Muscle layer of duodenum (tissue), 2 donors: ENCODE measurements around the gene ALOX15.
"Not testable (repeated sequence)": the region's sequence is repeated elsewhere in the genome, so short reads cannot be mapped to it uniquely, and the experiment has no call there.

Source experiments
- H3K27ac ChIP-seq: one replicate; pipeline ENCODE4 v1.7.0; 2013; ENCODE audit warnings: mild to moderate bottlenecking, low read length
- H3K27me3 ChIP-seq: one replicate; pipeline ENCODE4 v1.7.0; 2013; ENCODE audit warnings: low read depth, mild to moderate bottlenecking, control low read depth, low read length
- H3K36me3 ChIP-seq, 2 donors: one replicate each; pipeline ENCODE4 v1.7.0; 2013; ENCODE audit warnings: low read length in 2 of 2, control low read depth in 1 of 2, mild to moderate bottlenecking in 1 of 2; ENCODE audit not compliant: insufficient read depth in 2 of 2, control insufficient read depth in 1 of 2
- H3K4me1 ChIP-seq, 2 donors: one replicate each; pipeline ENCODE4 v1.7.0; 2013; ENCODE audit warnings: low read length in 2 of 2, mild to moderate bottlenecking in 2 of 2, control low read depth in 1 of 2, moderate library complexity in 1 of 2; ENCODE audit not compliant: insufficient read depth in 2 of 2, control insufficient read depth in 1 of 2
- H3K4me3 ChIP-seq, 2 donors: one replicate each; pipeline ENCODE4 v1.7.0; 2013; ENCODE audit warnings: low read length in 2 of 2, low read depth in 1 of 2, mild to moderate bottlenecking in 1 of 2
- H3K9me3 ChIP-seq, 2 donors: one replicate each; pipeline ENCODE4 v1.7.0; 2013; ENCODE audit warnings: low read length in 2 of 2, control low read depth in 1 of 2, mild to moderate bottlenecking in 1 of 2; ENCODE audit not compliant: control insufficient read depth in 1 of 2
- donor health status: healthy.

ALOX15 gene

DNA sequence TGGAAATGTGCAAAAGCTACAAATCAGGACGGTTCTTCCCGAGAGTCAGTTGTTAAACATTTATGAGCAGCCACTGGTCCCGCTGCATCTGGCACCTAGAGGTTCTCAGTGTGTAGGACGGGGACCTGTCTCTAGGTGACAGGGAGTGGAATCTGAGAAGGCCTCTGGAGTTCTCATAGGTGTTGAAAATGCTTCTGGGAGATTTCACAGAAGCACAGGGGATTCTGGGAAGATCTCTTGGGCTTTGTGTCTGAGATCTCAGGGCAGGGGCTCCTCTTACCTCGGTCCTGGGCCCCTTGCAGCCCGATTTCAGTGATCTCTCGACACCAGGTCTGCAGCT lies 8.9 kb downstream of the ALOX15 start:
- no peaks in the 10 kb centered on the region for H3K9me3 ChIP-seq
- H3K36me3 ChIP-seq, result no peaks in the 10 kb centered on the region
- H3K27me3 ChIP-seq, result peaks cover 11% of the 10 kb centered on the region
- no peaks in the 10 kb centered on the region for H3K4me1 ChIP-seq
- H3K27ac ChIP-seq, result no peak overlapping the region
- no peak overlapping the region for H3K4me3 ChIP-seq

DNA sequence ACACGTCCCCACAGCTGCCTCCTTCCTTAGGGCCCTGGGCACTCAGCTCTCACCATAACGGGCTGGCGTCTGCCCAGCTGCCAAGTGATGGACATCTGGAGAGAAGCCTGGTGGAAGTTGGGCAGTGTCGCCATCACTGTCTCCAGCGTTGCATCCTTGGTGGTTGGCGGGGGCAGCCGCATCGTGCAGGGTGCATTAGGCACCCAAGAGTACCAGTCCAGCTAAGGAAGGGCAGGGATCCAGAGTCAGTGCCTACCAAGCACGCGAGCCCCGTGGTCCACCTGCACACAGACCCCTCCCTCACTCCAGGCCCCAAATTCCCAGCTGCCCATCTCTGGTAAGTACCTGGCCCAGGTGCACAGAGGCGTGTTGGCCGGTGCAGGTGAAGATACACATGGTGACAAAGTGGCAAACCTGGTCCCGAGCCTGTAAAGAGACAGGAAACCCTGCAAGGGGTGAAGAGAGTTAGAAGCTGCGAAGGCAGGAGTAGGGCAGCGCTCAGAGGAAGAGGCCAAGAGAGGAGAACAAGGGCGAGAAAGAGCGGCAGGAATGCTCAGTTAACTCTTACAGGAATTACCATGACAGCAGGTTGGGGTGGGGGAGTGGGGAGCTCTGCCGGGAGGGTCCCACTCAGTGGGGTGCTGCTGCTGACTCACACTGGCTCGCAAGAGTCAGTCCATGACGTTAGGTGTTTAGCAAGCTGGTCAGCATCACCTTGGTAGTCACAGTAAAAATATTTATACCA lies 9.5 kb downstream of the ALOX15 start:
- no peak overlapping the region for H3K27ac ChIP-seq
- H3K4me1 ChIP-seq, result peaks cover 0 to 3% of the 10 kb centered on the region in 2 donors
- H3K27me3 ChIP-seq, result peaks cover 11% of the 10 kb centered on the region
- no peaks in the 10 kb centered on the region for H3K36me3 ChIP-seq
- H3K9me3 ChIP-seq, result no peaks in the 10 kb centered on the region
- no peak overlapping the region for H3K4me3 ChIP-seq

DNA sequence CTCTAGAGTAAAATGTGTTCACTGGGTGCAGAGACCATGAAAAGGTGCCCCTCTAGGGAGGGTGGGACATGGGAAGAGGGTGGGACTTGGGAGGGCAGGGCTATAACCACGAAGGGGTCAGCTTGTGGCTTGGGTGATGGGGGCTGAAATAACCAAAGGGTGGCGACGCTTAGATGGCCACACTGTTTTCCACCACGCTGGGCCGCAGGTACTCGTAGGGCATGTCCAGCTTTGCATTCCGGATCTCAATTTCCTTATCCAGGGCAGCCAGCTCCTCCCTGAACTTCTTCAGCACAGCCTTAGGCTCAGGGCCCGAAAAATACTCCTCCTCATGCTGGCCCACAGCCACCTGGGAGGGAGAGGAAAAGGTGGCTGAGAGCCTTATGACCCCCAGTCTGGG lies 10.0 kb downstream of the ALOX15 start:
- Histone ChIP-seq H3K36me3 (no peaks in the 10 kb centered on the region), H3K27me3 (peaks cover 7% of the 10 kb centered on the region), H3K27ac (no peak overlapping the region), H3K4me3 (no peak overlapping the region), H3K4me1 (peaks cover 0 to 3% of the 10 kb centered on the region in 2 donors), H3K9me3 (no peaks in the 10 kb centered on the region)

DNA sequence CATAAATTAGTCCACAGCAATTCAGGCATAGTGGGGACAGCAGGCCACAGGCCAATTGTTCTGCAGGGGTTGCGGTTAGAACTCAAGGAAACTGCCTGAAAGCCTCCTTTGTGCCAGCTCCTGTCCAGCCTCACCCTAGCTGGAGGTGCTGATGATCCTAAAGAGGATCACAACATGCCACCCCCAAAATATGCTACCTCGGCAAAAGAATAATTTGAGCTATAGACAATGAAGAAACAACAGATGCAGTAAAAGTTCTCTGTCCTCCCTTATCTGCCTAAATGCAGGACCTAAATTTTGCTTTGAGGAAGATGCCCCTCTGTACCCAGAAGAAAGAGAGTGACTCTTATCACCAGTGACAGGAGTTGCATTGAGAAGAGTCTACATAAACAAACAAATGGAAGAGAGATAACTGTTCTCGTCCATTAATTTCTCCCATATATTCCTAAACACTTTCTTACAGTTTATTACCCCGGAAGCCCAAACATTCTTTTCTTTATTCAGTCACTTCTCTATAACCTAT lies 14.7 kb downstream of the ALOX15 start:
- no peak overlapping the region for H3K4me3 ChIP-seq
- no peaks in the 10 kb centered on the region for H3K27me3 ChIP-seq
- peaks cover 0 to 18% of the 10 kb centered on the region in 2 donors for H3K4me1 ChIP-seq
- no peaks in the 10 kb centered on the region for H3K36me3 ChIP-seq
- H3K27ac ChIP-seq, result no peak overlapping the region
- H3K9me3 ChIP-seq, result peaks cover 0 to 5% of the 10 kb centered on the region in 2 donors

DNA sequence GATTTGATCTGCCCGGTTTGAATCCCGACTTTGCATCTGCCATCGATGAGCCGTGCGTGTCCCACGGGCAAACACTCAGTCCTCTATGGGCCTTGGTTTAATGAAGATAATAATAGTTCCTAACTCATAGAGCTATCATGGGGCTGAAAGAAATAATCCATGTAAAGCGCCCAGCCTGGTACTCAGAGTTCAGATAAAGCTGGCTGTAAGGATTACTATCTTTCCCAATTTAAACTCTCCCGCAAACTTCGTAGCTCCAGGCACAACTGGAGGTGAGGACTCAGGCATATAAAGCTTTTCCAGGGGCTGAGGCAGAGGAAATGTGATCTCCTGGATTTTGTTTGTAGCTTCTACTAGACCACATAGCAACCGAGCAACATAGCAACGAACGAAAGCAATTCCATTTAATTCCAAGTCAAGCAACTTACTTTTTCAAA lies 16.3 kb downstream of the ALOX15 start:
- peaks cover 0 to 18% of the 10 kb centered on the region in 2 donors for H3K4me1 ChIP-seq
- H3K27ac ChIP-seq, result no peak overlapping the region
- no peaks in the 10 kb centered on the region for H3K36me3 ChIP-seq
- no peak overlapping the region for H3K4me3 ChIP-seq
- no peaks in the 10 kb centered on the region for H3K27me3 ChIP-seq
- peaks cover 0 to 6% of the 10 kb centered on the region in 2 donors for H3K9me3 ChIP-seq

DNA sequence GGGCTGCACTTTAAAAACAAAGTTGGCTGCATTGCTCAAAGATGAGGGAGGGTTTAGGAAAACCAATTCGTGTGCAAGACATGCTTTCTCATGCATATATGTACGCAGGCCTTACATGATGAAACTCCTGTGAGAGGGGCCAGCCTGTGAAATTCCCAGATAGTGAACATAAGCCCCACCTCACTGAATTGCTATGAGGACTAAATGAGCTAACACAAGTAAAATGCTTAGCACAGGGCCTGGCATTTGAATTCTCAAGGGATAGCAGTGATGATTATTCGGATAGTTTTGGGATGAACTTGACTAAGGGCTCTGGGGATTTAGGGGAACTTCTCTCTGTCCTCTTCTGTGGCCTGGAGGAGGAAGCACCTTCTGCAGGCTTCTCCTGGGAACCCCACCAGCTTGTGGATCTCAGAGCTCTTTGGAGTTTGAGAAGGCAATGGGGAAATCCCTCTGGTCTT lies 17.0 kb downstream of the ALOX15 start:
- not testable (repeated sequence) for H3K27me3 ChIP-seq, H3K27ac ChIP-seq, H3K36me3 ChIP-seq, H3K4me3 ChIP-seq, H3K9me3 ChIP-seq
- H3K4me1 ChIP-seq, result peaks cover 0 to 18% of the 10 kb centered on the region in 2 donors

DNA sequence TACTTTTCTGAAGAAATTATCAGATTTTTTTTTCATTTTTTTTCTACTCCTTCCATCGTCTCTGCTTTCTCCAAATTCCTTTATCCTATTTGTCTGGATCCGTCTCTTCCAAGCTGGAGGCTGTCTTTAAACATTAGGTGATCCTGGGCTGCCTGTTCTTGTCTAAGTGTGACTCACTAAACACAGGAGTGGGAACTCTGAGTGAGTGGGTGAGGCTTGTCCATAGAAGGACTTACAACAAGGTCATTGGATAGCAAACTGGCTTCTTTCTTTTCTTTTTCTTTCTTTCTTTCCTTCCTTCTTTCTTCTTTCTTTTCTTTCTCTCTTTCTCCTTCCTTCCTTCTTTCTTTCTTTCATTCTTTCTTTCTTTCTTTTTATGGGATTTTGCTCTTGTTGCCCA lies 18.2 kb downstream of the ALOX15 start:
- Histone ChIP-seq H3K27me3 (no peaks in the 10 kb centered on the region), H3K36me3 (no peaks in the 10 kb centered on the region), H3K4me3 (no peak overlapping the region), H3K9me3 (peaks cover 0 to 6% of the 10 kb centered on the region in 2 donors), H3K4me1 (peaks cover 0 to 18% of the 10 kb centered on the region in 2 donors), H3K27ac (no peak overlapping the region)

DNA sequence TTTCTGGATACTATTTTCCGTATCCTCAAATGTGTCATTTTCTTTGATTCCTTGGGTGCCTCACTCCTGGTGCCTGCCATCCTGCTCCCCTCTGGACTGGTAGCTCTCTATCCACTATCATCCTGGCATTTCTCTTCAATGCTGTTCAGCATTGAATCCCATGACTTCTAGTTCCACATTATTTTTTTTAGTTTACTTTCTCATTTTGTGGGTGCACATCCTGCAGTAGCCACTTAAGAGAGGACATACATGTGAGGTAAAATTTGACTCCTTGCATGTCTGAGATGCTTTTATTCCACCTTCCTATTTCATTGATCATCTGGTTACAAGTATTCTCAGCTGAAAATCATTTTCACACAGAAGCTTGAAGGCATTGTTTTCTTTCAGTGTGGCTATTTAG lies 19.1 kb downstream of the ALOX15 start:
- H3K4me3 ChIP-seq, result no peak overlapping the region
- no peaks in the 10 kb centered on the region for H3K27me3 ChIP-seq
- peaks cover 0 to 18% of the 10 kb centered on the region in 2 donors for H3K4me1 ChIP-seq
- peaks cover 0 to 6% of the 10 kb centered on the region in 2 donors for H3K9me3 ChIP-seq
- H3K27ac ChIP-seq, result no peak overlapping the region
- no peaks in the 10 kb centered on the region for H3K36me3 ChIP-seq

DNA sequence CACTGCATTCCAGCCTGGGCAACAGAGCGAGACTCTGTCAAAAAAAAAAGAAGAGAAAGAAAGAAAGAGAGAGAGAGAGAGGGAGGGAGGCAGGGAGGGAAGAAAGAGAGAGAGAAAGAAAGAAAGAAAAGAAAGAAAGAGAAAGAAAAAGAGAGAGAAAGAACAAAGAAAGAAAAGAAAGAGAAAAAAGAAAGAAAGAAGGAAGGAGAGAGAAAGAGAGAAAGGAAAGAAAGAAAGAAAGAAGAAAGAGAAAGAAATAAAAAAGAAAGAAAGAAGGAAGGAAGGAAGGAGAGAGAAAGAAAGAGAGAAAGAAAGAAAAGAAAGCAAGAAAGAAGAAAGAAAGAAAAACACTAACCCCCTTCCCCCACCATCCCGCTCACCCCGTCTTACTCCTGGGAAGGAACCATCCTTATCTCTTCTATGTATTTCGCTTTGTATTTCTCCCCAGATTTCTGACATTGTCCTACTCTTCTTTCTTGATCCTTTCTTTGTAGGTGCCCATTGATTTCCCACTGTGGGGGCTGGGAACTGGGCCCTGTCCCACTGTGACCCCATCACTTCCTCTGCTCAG lies 20.9 kb downstream of the ALOX15 start:
- Histone ChIP-seq H3K27me3 (no peaks in the 10 kb centered on the region), H3K9me3 (peaks cover 0 to 6% of the 10 kb centered on the region in 2 donors), H3K27ac (no peak overlapping the region), H3K4me1 (peaks cover 0 to 13% of the 10 kb centered on the region in 2 donors), H3K36me3 (no peaks in the 10 kb centered on the region), H3K4me3 (no peak overlapping the region)

DNA sequence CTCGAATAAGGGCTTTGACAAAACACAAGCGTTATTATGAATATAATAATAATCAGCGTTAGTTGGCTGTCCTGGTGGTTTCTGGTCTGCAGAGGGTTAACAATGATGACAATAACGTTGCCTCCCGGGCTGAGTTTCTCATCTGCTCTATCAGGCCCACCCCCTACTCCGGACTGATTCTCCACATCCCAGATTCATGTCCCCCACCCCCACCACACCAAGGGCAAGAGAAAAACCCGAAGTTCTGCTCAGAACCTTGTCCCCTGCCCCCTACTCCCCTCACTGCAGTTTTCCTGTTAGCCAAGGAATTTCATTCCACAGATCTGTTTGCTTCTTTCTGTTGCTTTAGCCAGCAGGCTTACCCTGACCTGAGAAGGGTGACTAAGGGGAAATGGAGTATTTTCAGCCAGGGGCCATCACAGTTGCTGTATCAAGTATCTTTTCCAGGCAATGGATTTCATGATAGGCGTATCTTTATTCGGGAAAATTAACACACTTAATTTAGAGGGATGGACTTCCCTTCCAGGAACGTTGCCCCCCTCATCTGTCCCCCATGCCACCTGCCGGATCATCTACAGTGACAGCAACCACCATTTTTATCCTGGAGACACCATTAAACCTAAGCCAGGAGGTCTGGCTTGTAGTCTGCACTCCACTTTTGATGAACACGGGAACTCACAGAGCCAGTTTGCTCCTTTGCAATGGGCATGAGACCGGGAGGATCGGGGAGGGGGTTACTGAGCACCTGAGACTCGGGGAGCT lies 23.7 kb downstream of the ALOX15 start:
- Histone ChIP-seq H3K4me1 (no peaks in the 10 kb centered on the region), H3K9me3 (peaks cover 0 to 6% of the 10 kb centered on the region in 2 donors), H3K27me3 (no peaks in the 10 kb centered on the region), H3K27ac (no peak overlapping the region), H3K4me3 (no peak overlapping the region), H3K36me3 (no peaks in the 10 kb centered on the region)

DNA sequence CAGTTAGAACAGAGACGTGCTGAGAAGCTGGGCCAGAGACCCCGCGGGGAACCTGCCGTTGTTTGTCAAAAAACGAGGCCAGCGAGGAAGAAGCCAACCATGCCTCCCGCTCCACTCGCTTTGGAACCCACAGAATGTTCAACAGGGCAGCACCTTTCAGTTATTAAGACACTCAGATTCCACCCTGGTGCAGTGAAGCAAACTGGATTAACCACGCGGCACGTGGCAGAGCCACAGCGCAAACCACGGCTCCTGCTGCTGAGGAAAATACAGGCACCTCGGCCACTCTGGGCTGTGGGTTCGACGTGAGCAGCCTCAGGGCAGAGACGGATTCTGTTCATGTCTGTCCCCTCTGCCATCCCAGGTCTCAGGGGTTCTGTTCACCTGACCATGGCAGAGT lies 24.4 kb downstream of the ALOX15 start:
- Histone ChIP-seq H3K4me1 (no peaks in the 10 kb centered on the region), H3K27me3 (no peaks in the 10 kb centered on the region), H3K9me3 (peaks cover 0 to 4% of the 10 kb centered on the region in 2 donors), H3K27ac (no peak overlapping the region), H3K4me3 (no peak overlapping the region), H3K36me3 (no peaks in the 10 kb centered on the region)
